Trophoblast cell (in vitro differentiated cells and primary cell): ENCODE results near the gene CORO6.

Source experiments
- DNase-seq, 2 donors: peaks; one replicate each; pipeline ENCODE4 v3.0.0-alpha.2; 2016
- H2AFZ ChIP-seq: 2 replicates; pipeline ENCODE4 v1.6.1; 2013; ENCODE audit warnings: low read length, moderate library complexity, mild to moderate bottlenecking; ENCODE audit not compliant: insufficient read depth, poor library complexity
- H2AK5ac ChIP-seq: 2 replicates; pipeline ENCODE4 v1.6.1; 2013; ENCODE audit warnings: mild to moderate bottlenecking, low read length
- H2BK120ac ChIP-seq: 2 replicates; pipeline ENCODE4 v1.6.1; 2013; ENCODE audit warnings: low read length, mild to moderate bottlenecking, moderate library complexity; ENCODE audit not compliant: insufficient read depth, poor library complexity
- H2BK12ac ChIP-seq: 2 replicates; pipeline ENCODE4 v1.6.1; 2013; ENCODE audit warnings: mild to moderate bottlenecking, low read length, moderate library complexity
- H2BK5ac ChIP-seq: 2 replicates; pipeline ENCODE4 v1.6.1; 2013; ENCODE audit warnings: low read length, low read depth, moderate library complexity, mild to moderate bottlenecking; ENCODE audit not compliant: poor library complexity
- H3K14ac ChIP-seq: 2 replicates; pipeline ENCODE4 v1.6.1; 2013; ENCODE audit warnings: mild to moderate bottlenecking, low read length
- H3K18ac ChIP-seq: 2 replicates; pipeline ENCODE4 v1.6.1; 2013; ENCODE audit warnings: mild to moderate bottlenecking, low read length
- H3K23ac ChIP-seq: 2 replicates; pipeline ENCODE4 v1.6.1; 2013; ENCODE audit warnings: low read length
- H3K27ac ChIP-seq: 2 replicates; pipeline ENCODE4 v1.5.1; 2013; ENCODE audit warnings: low read depth, mild to moderate bottlenecking, inconsistent platforms, low read length, moderate library complexity
- H3K27me3 ChIP-seq: 2 replicates; pipeline ENCODE4 v1.6.1; 2013; ENCODE audit warnings: inconsistent platforms, mild to moderate bottlenecking, low read length, moderate library complexity; ENCODE audit not compliant: insufficient read depth
- H3K36me3 ChIP-seq, 2 experiments: 1 replicate in 1 of 2; 2 replicates in 1 of 2; pipeline ENCODE4 v1.6.1; 2013; ENCODE audit warnings: low read length in 2 of 2, mild to moderate bottlenecking in 2 of 2, moderate library complexity in 1 of 2; ENCODE audit not compliant: insufficient read depth in 2 of 2, control insufficient read depth in 1 of 2
- H3K4ac ChIP-seq: 2 replicates; pipeline ENCODE4 v1.6.1; 2013; ENCODE audit warnings: low read depth, mild to moderate bottlenecking, low read length, moderate library complexity
- H3K4me1 ChIP-seq, 2 experiments: 1 replicate in 1 of 2; 2 replicates in 1 of 2; pipeline ENCODE4 v1.6.1; 2013; ENCODE audit warnings: low read length in 2 of 2, mild to moderate bottlenecking in 2 of 2, moderate library complexity in 1 of 2; ENCODE audit not compliant: insufficient read depth in 2 of 2, control insufficient read depth in 1 of 2
- H3K4me2 ChIP-seq: 2 replicates; pipeline ENCODE4 v1.6.1; 2013; ENCODE audit warnings: inconsistent platforms, mild to moderate bottlenecking, low read length, moderate library complexity
- H3K4me3 ChIP-seq: 2 replicates; pipeline ENCODE4 v1.5.1; 2013; ENCODE audit warnings: mild to moderate bottlenecking, low read depth, low read length, inconsistent platforms
- H3K79me1 ChIP-seq: one replicate; pipeline ENCODE4 v1.6.1; 2013; ENCODE audit warnings: low read length
- H3K79me2 ChIP-seq: 2 replicates; pipeline ENCODE4 v1.6.1; 2013; ENCODE audit warnings: low read length, mild to moderate bottlenecking; ENCODE audit not compliant: control insufficient read depth, insufficient read depth, poor library complexity
- H3K9ac ChIP-seq: 2 replicates; pipeline ENCODE4 v1.6.1; 2013; ENCODE audit warnings: mild to moderate bottlenecking, low read length
- H3K9me3 ChIP-seq: 2 replicates; pipeline ENCODE4 v1.6.1; 2013; ENCODE audit warnings: low read depth, mild to moderate bottlenecking, control low read depth, inconsistent platforms, low read length; ENCODE audit not compliant: insufficient read depth
- H4K12ac ChIP-seq: 2 replicates; pipeline ENCODE4 v1.6.1; 2013; ENCODE audit warnings: low read depth, mild to moderate bottlenecking, low read length, moderate library complexity
- H4K8ac ChIP-seq: 2 replicates; pipeline ENCODE4 v1.6.1; 2013; ENCODE audit warnings: low read depth, mild to moderate bottlenecking, low read length, moderate library complexity
- H4K91ac ChIP-seq: one replicate; pipeline ENCODE4 v1.6.1; 2013; ENCODE audit warnings: low read depth, mild to moderate bottlenecking, low read length, moderate library complexity
- WGBS: extraction: QIAGEN DNeasy Blood & Tissue Kit; methylation state at CpG from one replicate; pipeline ENCODE4 v1.1.7; 2013; ENCODE audit warnings: missing lambda C conversion rate; ENCODE audit not compliant: insufficient read length, insufficient coverage; ENCODE audit errors: extremely low coverage; 5-methylcytosine and 5-hydroxymethylcytosine counted together

The CORO6 gene

GRCh38 chr17:29572691-29573557, 49.8 kb downstream of the CORO6 start:
- no peak overlapping the region for H3K9ac ChIP-seq
- peaks cover 9% of the 10 kb centered on the region for H3K79me1 ChIP-seq
- no peaks in the 10 kb centered on the region for H3K27me3 ChIP-seq
- H4K12ac ChIP-seq = no peak overlapping the region
- peaks cover 7 to 13% of the 10 kb centered on the region in 2 experiments for H3K4me1 ChIP-seq
- peak; percentile 54 to 83 for DNase-seq
- H2BK5ac ChIP-seq = no peak overlapping the region
- no peak overlapping the region for H3K18ac ChIP-seq
- peaks cover 55 to 57% of the 10 kb centered on the region in 2 experiments for H3K36me3 ChIP-seq
- H3K23ac ChIP-seq = no peak overlapping the region
- H2BK120ac ChIP-seq = no peak overlapping the region
- H4K8ac ChIP-seq = no peak overlapping the region
- no peak overlapping the region for H3K27ac ChIP-seq
- peaks cover 7% of the 10 kb centered on the region for H3K79me2 ChIP-seq
- no peak overlapping the region for H3K4ac ChIP-seq
- no CpG with 5 or more reads among the region's 62 CpGs for WGBS
- H4K91ac ChIP-seq = no peak overlapping the region
- peaks cover 2% of the 10 kb centered on the region for H3K9me3 ChIP-seq
- H2AFZ ChIP-seq = no peak overlapping the region
- H2BK12ac ChIP-seq = no peak overlapping the region
- H2AK5ac ChIP-seq = no peak overlapping the region
- peak overlapping the region; percentile 3 for H3K4me3 ChIP-seq
- H3K14ac ChIP-seq = no peak overlapping the region
- peak overlapping the region; percentile 55 for H3K4me2 ChIP-seq

- H4K12ac ChIP-seq = no peak overlapping the region
- H3K4ac ChIP-seq = no peak overlapping the region
- H2BK120ac ChIP-seq = no peak overlapping the region
- H3K79me2 ChIP-seq = peaks cover 7% of the 10 kb centered on the region
- no peak overlapping the region for H3K23ac ChIP-seq
- no peak overlapping the region for H2AFZ ChIP-seq
- DNase-seq = peak in 1 of 2 donors; percentile 19
- H2AK5ac ChIP-seq = no peak overlapping the region
- H2BK5ac ChIP-seq = no peak overlapping the region
- H3K27ac ChIP-seq = no peak overlapping the region
- peaks cover 10% of the 10 kb centered on the region for H3K79me1 ChIP-seq
- peak overlapping the region; percentile 55 for H3K4me2 ChIP-seq
- H4K91ac ChIP-seq = no peak overlapping the region
- peaks cover 46 to 48% of the 10 kb centered on the region in 2 experiments for H3K36me3 ChIP-seq
- no peak overlapping the region for H3K14ac ChIP-seq
- H3K4me1 ChIP-seq = peaks cover 7 to 18% of the 10 kb centered on the region in 2 experiments
- peaks cover 2% of the 10 kb centered on the region for H3K9me3 ChIP-seq
- H3K4me3 ChIP-seq = no peak overlapping the region
- no CpG with 5 or more reads among the region's 30 CpGs for WGBS
- no peak overlapping the region for H3K9ac ChIP-seq
- no peak overlapping the region for H3K18ac ChIP-seq
- H2BK12ac ChIP-seq = no peak overlapping the region
- H4K8ac ChIP-seq = no peak overlapping the region
- H3K27me3 ChIP-seq = peaks cover 3% of the 10 kb centered on the region
These were observed 50.6 kb downstream of the CORO6 start for GRCh38 chr17:29571883-29572681.

GRCh38 chr17:29571486-29571882, 51.2 kb downstream of the CORO6 start:
- Histone ChIP-seq H3K9ac (no peak overlapping the region), H3K4me2 (no peak overlapping the region), H3K18ac (no peak overlapping the region), H4K91ac (no peak overlapping the region), H2BK12ac (no peak overlapping the region), H3K36me3 (peaks cover 40 to 43% of the 10 kb centered on the region in 2 experiments), H3K9me3 (peaks cover 2% of the 10 kb centered on the region), H3K4me3 (no peak overlapping the region), H3K27me3 (peaks cover 3% of the 10 kb centered on the region), H4K8ac (no peak overlapping the region), H2BK120ac (no peak overlapping the region), H2AFZ (no peak overlapping the region), H3K4ac (no peak overlapping the region), H3K79me2 (peaks cover 7% of the 10 kb centered on the region), H3K79me1 (peaks cover 11% of the 10 kb centered on the region), H3K14ac (no peak overlapping the region), H3K23ac (no peak overlapping the region), H2BK5ac (no peak overlapping the region), H3K4me1 (peaks cover 9 to 18% of the 10 kb centered on the region in 2 experiments), H3K27ac (no peak overlapping the region), H4K12ac (no peak overlapping the region), H2AK5ac (no peak overlapping the region)
- WGBS = no CpG with 5 or more reads among the region's 6 CpGs
- no peak for DNase-seq

GRCh38 chr17:29570521-29570920, 52.2 kb downstream of the CORO6 start:
- Histone ChIP-seq H2BK12ac (no peak overlapping the region), H3K27me3 (peaks cover 11% of the 10 kb centered on the region), H4K8ac (no peak overlapping the region), H3K18ac (no peak overlapping the region), H3K4me1 (peaks cover 18 to 27% of the 10 kb centered on the region in 2 experiments), H3K9me3 (peaks cover 2% of the 10 kb centered on the region), H3K23ac (no peak overlapping the region), H2BK5ac (no peak overlapping the region), H4K12ac (no peak overlapping the region), H3K4me2 (no peak overlapping the region), H4K91ac (no peak overlapping the region), H2AK5ac (no peak overlapping the region), H3K14ac (no peak overlapping the region), H3K4ac (no peak overlapping the region), H3K27ac (no peak overlapping the region), H2BK120ac (no peak overlapping the region), H3K9ac (no peak overlapping the region), H3K79me1 (peaks cover 11% of the 10 kb centered on the region), H2AFZ (no peak overlapping the region), H3K79me2 (peaks cover 7% of the 10 kb centered on the region), H3K4me3 (no peak overlapping the region), H3K36me3 (peaks cover 31 to 33% of the 10 kb centered on the region in 2 experiments)
- no CpG with 5 or more reads among the region's 7 CpGs for WGBS
- peak; percentile 47 to 67 for DNase-seq
